ENCODE data around the gene TCF4.

DNA sequence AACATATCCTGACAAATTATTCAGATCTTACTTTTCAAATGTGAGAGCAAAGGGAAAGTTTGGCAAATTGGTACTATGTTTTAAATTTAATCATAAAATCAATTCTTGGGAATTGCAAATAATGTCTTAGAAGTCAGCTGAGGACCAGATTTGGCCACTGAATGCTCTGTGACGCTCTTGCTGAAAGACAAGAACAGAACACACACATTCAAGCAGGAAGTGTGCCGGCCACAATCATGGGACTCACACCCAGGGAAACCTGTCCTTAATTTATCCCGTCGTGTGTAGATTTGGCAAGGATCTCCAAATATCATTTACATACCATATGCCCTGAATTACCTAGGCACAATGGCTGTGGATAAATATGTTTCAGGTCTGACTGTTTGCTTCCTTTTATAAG, 253.1 kb downstream of the TCF4 start:
- TF ChIP-seq, protein P1, sequence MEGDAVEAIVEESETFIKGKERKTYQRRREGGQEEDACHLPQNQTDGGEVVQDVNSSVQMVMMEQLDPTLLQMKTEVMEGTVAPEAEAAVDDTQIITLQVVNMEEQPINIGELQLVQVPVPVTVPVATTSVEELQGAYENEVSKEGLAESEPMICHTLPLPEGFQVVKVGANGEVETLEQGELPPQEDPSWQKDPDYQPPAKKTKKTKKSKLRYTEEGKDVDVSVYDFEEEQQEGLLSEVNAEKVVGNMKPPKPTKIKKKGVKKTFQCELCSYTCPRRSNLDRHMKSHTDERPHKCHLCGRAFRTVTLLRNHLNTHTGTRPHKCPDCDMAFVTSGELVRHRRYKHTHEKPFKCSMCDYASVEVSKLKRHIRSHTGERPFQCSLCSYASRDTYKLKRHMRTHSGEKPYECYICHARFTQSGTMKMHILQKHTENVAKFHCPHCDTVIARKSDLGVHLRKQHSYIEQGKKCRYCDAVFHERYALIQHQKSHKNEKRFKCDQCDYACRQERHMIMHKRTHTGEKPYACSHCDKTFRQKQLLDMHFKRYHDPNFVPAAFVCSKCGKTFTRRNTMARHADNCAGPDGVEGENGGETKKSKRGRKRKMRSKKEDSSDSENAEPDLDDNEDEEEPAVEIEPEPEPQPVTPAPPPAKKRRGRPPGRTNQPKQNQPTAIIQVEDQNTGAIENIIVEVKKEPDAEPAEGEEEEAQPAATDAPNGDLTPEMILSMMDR (conservative IDR thresholded peaks at IDR 0.05; ENCODE audit: low read depth, low read length): no peak
- TF ChIP-seq EZH2 (IDR thresholded peaks at IDR 0.05; ENCODE audit: borderline replicate concordance, low read depth, low read length, poor library complexity, severe bottlenecking): no peak

Data from A673 (cell line).